Stomach (tissue), 9 donors: ENCODE measurements around the gene PDLIM3. TPM values are rescaled to one million over a fixed set of nuclear protein-coding genes. Genes with fewer than 3 reads are reported as not detected.

Experiments used
- DNase-seq, 2 donors: peaks; one replicate each; pipeline versions ENCODE4 v3.0.0 to v3.0.0-alpha.2; 2013 to 2019
- H3K27ac ChIP-seq, 5 donors: fragments of 200-600 bp in 4 of 5; sonication (generic) in 4 of 5; one replicate each; pipeline ENCODE4 v1.5.1; 2013 to 2019; ENCODE audit warnings: mild to moderate bottlenecking in 1 of 5, moderate library complexity in 1 of 5
- H3K27me3 ChIP-seq, 3 donors: fragments of 200-600 bp; sonication (generic); one replicate each; pipeline ENCODE4 v1.5.1; 2017 to 2019; ENCODE audit warnings: mixed run types in 1 of 3
- H3K36me3 ChIP-seq, 4 donors: fragments of 200-600 bp; sonication (generic); 1 replicate in 3 of 4; 2 replicates in 1 of 4; pipeline ENCODE4 v1.5.1; 2016 to 2019
- H3K4me1 ChIP-seq, 4 donors: fragments of 200-600 bp; sonication (generic); one replicate each; pipeline ENCODE4 v1.5.1; 2016 to 2019
- H3K4me3 ChIP-seq, 4 donors: fragments of 200-600 bp; sonication (generic) in 3 of 4; one replicate each; pipeline ENCODE4 v1.5.1; 2016 to 2019; ENCODE audit warnings: mild to moderate bottlenecking in 1 of 4
- H3K9me3 ChIP-seq, 4 donors: fragments of 200-600 bp; sonication (generic); one replicate each; pipeline ENCODE4 v1.5.1; 2016 to 2019
- CTCF ChIP-seq, 7 experiments: fragments of 450-650 bp in 4 of 7; fragments of 200-600 bp in 3 of 7; sonication (generic) in 3 of 7; IDR thresholded peaks; one replicate each; pipeline ENCODE4 v1.5.1; 2016 to 2019; ENCODE audit warnings: antibody characterized with exemption in 7 of 7, control low read depth in 2 of 7, mild to moderate bottlenecking in 1 of 7
- EP300 ChIP-seq: sonication (generic); formaldehyde crosslinking; IDR thresholded peaks from one replicate; pipeline ENCODE4 v1.6.1; 2017; ENCODE audit warnings: antibody characterized with exemption
- POLR2A ChIP-seq, 4 donors: fragments of 450-650 bp; IDR thresholded peaks; one replicate each; pipeline ENCODE4 v1.6.1; 2016; ENCODE audit warnings: antibody characterized with exemption in 4 of 4, control low read depth in 2 of 4, mild to moderate bottlenecking in 1 of 4, moderate library complexity in 1 of 4
- POLR2AphosphoS5 ChIP-seq, 3 donors: sonication (generic); formaldehyde crosslinking; IDR thresholded peaks; one replicate each; pipeline ENCODE4 v1.6.1; 2016; ENCODE audit warnings: antibody characterized with exemption in 3 of 3
- WGBS, 5 donors: extraction: QIAGEN DNeasy Blood & Tissue Kit in 3 of 5; methylation state at CpG; one replicate each; pipeline versions ENCODE4 v1.1.5 to v1.1.7; 2013 to 2018; 5-methylcytosine and 5-hydroxymethylcytosine counted together
- intact Hi-C: fragments of 100-400 bp; cut with DNase I; formaldehyde crosslinking; loops from one replicate; pipeline ENCODE4 v1.15.1; 2023; ENCODE audit warnings: low total_unique reads
- polyA plus RNA-seq, 3 donors: library from polyadenylated mRNA; stranded (reverse); fragments of 200-250 nt; gene quantifications; one replicate each; pipeline ENCODE4 v1.2.3, GENCODE V29; 2013
- total RNA-seq, 5 donors: library from RNA; depleted of rRNA; stranded (reverse); fragments of >200 nt; gene quantifications; one replicate each; pipeline versions ENCODE4 v1.1.0 to v1.2.3, GENCODE V29; 2014 to 2016
- donor health status: healthy with polysubstance abuse.
- donor health status: Bipolar disorder and iron deficiency.
- donor health status: healthy.

Gene PDLIM3
- total and polyA plus RNA-seq, 8 donors, result 73.9 to 755 (median 108) TPM

GRCh38 chr4:185479507-185479971 is 55.8 kb downstream of the PDLIM3 start:
- no peak overlapping the region for H3K4me3 ChIP-seq
- intact Hi-C loops, result loop anchor here (10.0 kb wide), 1 partner anchor 115 kb away; no protein-coding TSS in a partner anchor
- 65 to 84% (median 74%) methylated on average over 1 of the region's 1 CpG for WGBS, 5 donors
- TF ChIP-seq EP300 (no peak), CTCF (IDR thresholded peaks at IDR 0.05) (no peak), POLR2AphosphoS5 (IDR thresholded peaks at IDR 0.05) (no peak), POLR2A (IDR thresholded peaks at IDR 0.05) (no peak)
- no peaks in the 10 kb centered on the region for H3K4me1 ChIP-seq
- no peaks in the 10 kb centered on the region for H3K36me3 ChIP-seq
- no peaks in the 10 kb centered on the region for H3K27me3 ChIP-seq
- H3K27ac ChIP-seq, result peak overlapping the region in 1 of 5 donors; percentile 1
- no peaks in the 10 kb centered on the region for H3K9me3 ChIP-seq
- no peak for DNase-seq

- intact Hi-C loops, result loop anchor here (10.0 kb wide), 1 partner anchor 122 kb away; no protein-coding TSS in a partner anchor
- 90 to 97% (median 94%) methylated on average over 8 of the region's 8 CpGs for WGBS, 5 donors
- TF ChIP-seq POLR2AphosphoS5 (IDR thresholded peaks at IDR 0.05) (no peak), CTCF (IDR thresholded peaks at IDR 0.05) (no peak), EP300 (no peak), POLR2A (IDR thresholded peaks at IDR 0.05) (no peak)
- H3K36me3 ChIP-seq, result no peaks in the 10 kb centered on the region
- no peak for DNase-seq
- no peak overlapping the region for H3K4me3 ChIP-seq
- no peaks in the 10 kb centered on the region for H3K9me3 ChIP-seq
- no peak overlapping the region for H3K27ac ChIP-seq
- H3K4me1 ChIP-seq, result peaks cover 0 to 26% (median 16%) of the 10 kb centered on the region in 4 donors
- H3K27me3 ChIP-seq, result no peaks in the 10 kb centered on the region
Observed at GRCh38 chr4:185473247-185473646, 62.1 kb downstream of the PDLIM3 start.

- TF ChIP-seq POLR2AphosphoS5 (IDR thresholded peaks at IDR 0.05) (no peak), EP300 (no peak), POLR2A (IDR thresholded peaks at IDR 0.05) (no peak), CTCF (IDR thresholded peaks at IDR 0.05) (no peak)
- intact Hi-C loops, result loop anchor here (10.0 kb wide), 1 partner anchor 123 kb away; no protein-coding TSS in a partner anchor
- H3K27ac ChIP-seq, result peak overlapping the region in 3 of 5 donors; percentile 76 to 88 (median 78)
- H3K27me3 ChIP-seq, result no peaks in the 10 kb centered on the region
- peaks cover 0 to 26% (median 16%) of the 10 kb centered on the region in 4 donors for H3K4me1 ChIP-seq
- H3K9me3 ChIP-seq, result no peaks in the 10 kb centered on the region
- no peaks in the 10 kb centered on the region for H3K36me3 ChIP-seq
- 36 to 43% (median 39%) methylated on average over 10 of the region's 10 CpGs for WGBS, 5 donors
- H3K4me3 ChIP-seq, result peak overlapping the region; percentile 85 to 96 (median 92)
- DNase-seq, result no peak
Observed at GRCh38 chr4:185472103-185472542, 63.2 kb downstream of the PDLIM3 start.

- peak; percentile 97 to 98 for DNase-seq
- 0 to 1% (median 1%) methylated on average over 40 to 93 of the region's 93 CpGs for WGBS, 5 donors
- Histone ChIP-seq H3K4me3 (peak within 1 kb of the TSS; percentile 85 to 96 (median 92)), H3K27me3 (no peaks in the 10 kb centered on the region), H3K36me3 (no peaks in the 10 kb centered on the region), H3K27ac (peak within 1 kb of the TSS; percentile 75 to 88 (median 78)), H3K9me3 (no peaks in the 10 kb centered on the region), H3K4me1 (peaks cover 0 to 26% (median 16%) of the 10 kb centered on the region in 4 donors)
- intact Hi-C loops, result loop anchor here (10.0 kb wide), 1 partner anchor 123 kb away; no protein-coding TSS in a partner anchor
- no peak for TF ChIP-seq POLR2A (IDR thresholded peaks at IDR 0.05)
- peak; percentile 42 to 69 (median 44) for TF ChIP-seq POLR2AphosphoS5 (IDR thresholded peaks at IDR 0.05)
- peak in 4 of 7 experiments; percentile 61 to 87 (median 82) for TF ChIP-seq CTCF (IDR thresholded peaks at IDR 0.05)
Observed at GRCh38 chr4:185471235-185472102, 63.8 kb downstream of the PDLIM3 start, which contains the start of gene CCDC110. Gene CCDC110 (minus strand): TSS chr4:185471733. CDS start chr4:185471683, 50 bp downstream.
